Endothelial cell of umbilical vein (primary cell): Measurements from ENCODE around the gene RPL5.

ENCODE experiments used
- EZH2 ChIP-seq: IDR thresholded peaks from 2 replicates; pipeline ENCODE4 v1.6.1; 2012; ENCODE audit warnings: borderline replicate concordance, low read depth, mild to moderate bottlenecking, moderate library complexity, low read length, inconsistent platforms; ENCODE audit not compliant: severe bottlenecking
- FOS ChIP-seq: IDR thresholded peaks from 2 replicates; pipeline ENCODE4 v1.6.1; 2011; ENCODE audit warnings: mild to moderate bottlenecking, low read length, moderate library complexity, borderline replicate concordance; ENCODE audit not compliant: insufficient read depth
- POLR2A ChIP-seq: IDR thresholded peaks from 2 replicates; pipeline ENCODE4 v1.6.1; 2012; ENCODE audit warnings: low read depth, mild to moderate bottlenecking, control low read depth, low read length
- POLR2AphosphoS5 ChIP-seq: IDR thresholded peaks from 2 replicates; pipeline ENCODE4 v1.6.1; 2012; ENCODE audit warnings: low read depth, mild to moderate bottlenecking, control low read depth, low read length, moderate library complexity; ENCODE audit not compliant: insufficient read depth
- TF ChIP-seq, protein P1 (sequence below), 2 donors: IDR thresholded peaks; 1 replicate in 1 of 2; 2 replicates in 1 of 2; pipeline ENCODE4 v1.5.1; 2011; ENCODE audit warnings: low read length in 2 of 2, mild to moderate bottlenecking in 2 of 2, moderate library complexity in 2 of 2, control low read depth in 1 of 2, inconsistent platforms in 1 of 2, low read depth in 1 of 2; ENCODE audit not compliant: insufficient read depth in 1 of 2; ENCODE audit errors: extremely low read depth in 1 of 2
- TF ChIP-seq, protein P2 (sequence below): IDR thresholded peaks from 2 replicates; pipeline ENCODE4 v1.6.1; 2011; ENCODE audit not compliant: insufficient read depth, insufficient read length

DNA sequence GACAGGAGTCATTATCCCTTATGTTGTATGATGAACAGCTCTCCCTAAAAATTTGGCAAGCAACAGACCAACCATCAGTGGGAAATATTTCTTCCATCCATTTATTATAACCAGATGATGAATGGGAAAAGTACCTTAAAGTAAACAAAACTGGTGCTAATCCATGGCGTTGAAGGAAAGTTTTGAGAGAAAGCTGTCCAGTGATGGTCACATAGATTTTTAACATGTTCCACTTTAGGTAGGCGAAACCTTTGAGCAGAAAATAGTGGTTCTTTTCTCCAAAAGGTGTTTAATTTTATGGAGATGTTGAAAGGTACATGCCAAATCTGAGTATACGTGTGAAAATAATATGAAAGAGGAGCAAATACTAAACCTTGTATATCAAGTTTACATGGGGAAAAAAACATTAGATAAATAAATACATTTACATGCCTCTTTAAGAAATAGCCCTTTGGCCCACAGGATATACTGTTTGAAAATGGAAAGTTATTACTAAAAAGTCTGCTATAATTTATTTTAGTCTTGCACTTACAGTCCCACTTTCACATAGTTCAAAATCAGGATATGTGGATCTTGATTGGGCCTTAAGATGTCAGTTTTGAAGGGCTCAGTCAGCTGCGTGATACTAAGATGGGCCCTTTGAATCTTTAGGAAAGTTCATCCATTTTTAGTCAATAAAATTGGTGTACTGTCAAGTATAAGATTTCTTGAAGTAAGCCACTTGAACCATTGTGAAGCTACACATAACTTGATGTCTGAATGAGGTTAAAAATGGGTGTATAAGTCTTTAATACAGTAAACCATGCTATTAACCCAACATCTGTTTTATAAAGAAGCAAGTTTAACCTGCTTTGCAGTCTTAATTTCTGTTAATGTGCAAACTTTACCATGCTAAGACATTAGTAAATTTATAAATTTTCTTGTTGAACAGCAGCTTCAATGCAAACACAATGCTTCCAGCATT is 10.5 kb downstream of the RPL5 start:
- TF ChIP-seq, protein P1, sequence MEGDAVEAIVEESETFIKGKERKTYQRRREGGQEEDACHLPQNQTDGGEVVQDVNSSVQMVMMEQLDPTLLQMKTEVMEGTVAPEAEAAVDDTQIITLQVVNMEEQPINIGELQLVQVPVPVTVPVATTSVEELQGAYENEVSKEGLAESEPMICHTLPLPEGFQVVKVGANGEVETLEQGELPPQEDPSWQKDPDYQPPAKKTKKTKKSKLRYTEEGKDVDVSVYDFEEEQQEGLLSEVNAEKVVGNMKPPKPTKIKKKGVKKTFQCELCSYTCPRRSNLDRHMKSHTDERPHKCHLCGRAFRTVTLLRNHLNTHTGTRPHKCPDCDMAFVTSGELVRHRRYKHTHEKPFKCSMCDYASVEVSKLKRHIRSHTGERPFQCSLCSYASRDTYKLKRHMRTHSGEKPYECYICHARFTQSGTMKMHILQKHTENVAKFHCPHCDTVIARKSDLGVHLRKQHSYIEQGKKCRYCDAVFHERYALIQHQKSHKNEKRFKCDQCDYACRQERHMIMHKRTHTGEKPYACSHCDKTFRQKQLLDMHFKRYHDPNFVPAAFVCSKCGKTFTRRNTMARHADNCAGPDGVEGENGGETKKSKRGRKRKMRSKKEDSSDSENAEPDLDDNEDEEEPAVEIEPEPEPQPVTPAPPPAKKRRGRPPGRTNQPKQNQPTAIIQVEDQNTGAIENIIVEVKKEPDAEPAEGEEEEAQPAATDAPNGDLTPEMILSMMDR (IDR thresholded peaks at IDR 0.05; ENCODE audit: extremely low read depth in 1 of 2, insufficient read depth in 1 of 2, low read depth in 1 of 2, low read length in 2 of 2) = no peak
- TF ChIP-seq POLR2AphosphoS5 = peak; percentile 14
- no peak for TF ChIP-seq POLR2A
- TF ChIP-seq EZH2 = no peak
- TF ChIP-seq FOS = no peak
- TF ChIP-seq, protein P2, sequence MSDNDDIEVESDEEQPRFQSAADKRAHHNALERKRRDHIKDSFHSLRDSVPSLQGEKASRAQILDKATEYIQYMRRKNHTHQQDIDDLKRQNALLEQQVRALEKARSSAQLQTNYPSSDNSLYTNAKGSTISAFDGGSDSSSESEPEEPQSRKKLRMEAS = no peak
